ENCODE results near the gene ROR2.

DNA sequence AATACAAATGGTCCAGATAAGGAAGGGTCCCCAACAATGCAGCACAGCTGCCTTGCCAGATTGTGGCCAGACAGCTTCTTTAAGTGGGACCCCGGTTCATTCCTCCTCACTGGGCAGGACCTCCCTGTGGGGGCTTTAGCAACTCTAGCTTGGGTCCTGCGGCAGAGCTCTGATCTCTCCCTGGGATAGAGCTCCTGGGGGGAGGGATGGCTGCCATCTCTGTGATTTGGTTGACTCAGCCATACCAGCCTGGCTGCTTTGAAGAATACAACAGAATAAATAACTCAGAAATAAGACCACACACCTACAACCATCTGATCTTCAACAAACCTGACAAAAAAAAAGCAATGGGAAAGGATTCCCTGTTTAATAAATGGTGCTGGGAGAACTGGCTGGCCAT is 22.7 kb upstream of the ROR2 start:
- TF ChIP-seq POLR2A (IDR thresholded peaks at IDR 0.05; ENCODE audit: low read length), result no peak
- TF ChIP-seq GATA1 (IDR thresholded peaks at IDR 0.05; ENCODE audit: low read depth, low read length), result no peak
